Dendritic cell treated with granulocyte-macrophage colony-stimulating factor and Interleukin-4, amounts not matched to agents 40 ng/mL and 50 ng/mL, for 4 days (primary cell): Measurements from ENCODE around the gene PROSER2.

Experiments
- H3K27ac Mint-ChIP-seq: one replicate; pipeline ENCODE4 v1.8.0; 2022; ENCODE audit warnings: mild to moderate bottlenecking, mixed read lengths
- H3K27me3 Mint-ChIP-seq: one replicate; pipeline ENCODE4 v1.8.0; 2022; ENCODE audit warnings: mild to moderate bottlenecking, mixed read lengths
- H3K36me3 Mint-ChIP-seq: one replicate; pipeline ENCODE4 v1.8.0; 2022; ENCODE audit warnings: low read depth, mixed read lengths
- H3K4me1 Mint-ChIP-seq: one replicate; pipeline ENCODE4 v1.8.0; 2022; ENCODE audit warnings: low read depth, mixed read lengths
- H3K4me3 Mint-ChIP-seq: one replicate; pipeline ENCODE4 v1.8.0; 2022; ENCODE audit warnings: mild to moderate bottlenecking, moderate library complexity, mixed read lengths
- H3K9me3 Mint-ChIP-seq: one replicate; pipeline ENCODE4 v1.8.0; 2022; ENCODE audit warnings: mixed read lengths
- intact Hi-C: fragments of 100-400 bp; cut with micrococcal nuclease; formaldehyde crosslinking; loops from one replicate; pipeline ENCODE4 v1.15.0; 2022

The PROSER2 gene

DNA sequence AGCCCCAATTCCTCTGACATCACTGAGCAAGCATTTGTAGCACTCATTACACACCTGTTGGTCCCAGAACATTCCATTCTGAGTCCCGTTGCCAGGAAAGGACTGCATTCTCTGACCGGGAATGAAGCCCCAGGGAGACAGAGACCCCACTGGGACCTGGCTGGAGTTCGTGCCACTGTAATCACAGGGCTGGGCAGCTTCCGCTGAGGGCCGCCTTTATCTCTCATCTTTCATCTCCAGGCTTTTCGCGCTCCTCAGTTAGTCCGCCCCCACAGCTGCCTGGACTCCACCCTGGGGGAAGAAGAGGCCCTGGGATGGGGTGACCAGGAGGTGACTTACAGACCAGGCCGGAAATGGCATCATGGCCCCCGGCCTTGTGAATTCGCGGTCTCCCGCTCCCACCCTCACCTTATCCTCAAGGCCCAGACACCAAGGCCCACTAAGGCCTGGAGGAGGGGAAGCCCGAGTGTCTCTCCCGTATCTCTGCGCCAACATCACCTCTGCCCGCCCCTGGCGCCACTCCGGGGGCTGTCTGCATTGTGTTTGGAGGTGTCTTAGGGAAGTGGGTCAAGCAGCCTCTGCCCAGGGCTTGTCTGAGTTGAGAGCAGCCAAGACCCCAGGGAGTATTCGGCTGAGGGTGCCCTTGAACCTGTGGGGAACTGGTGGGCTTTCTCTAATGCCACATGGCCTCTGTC is 75.4 kb downstream of the PROSER2 start:
- no peak overlapping the region for H3K4me3 Mint-ChIP-seq
- H3K27ac Mint-ChIP-seq = no peak overlapping the region
- no peaks in the 10 kb centered on the region for H3K27me3 Mint-ChIP-seq
- intact Hi-C loops = no loop called here
- no peaks in the 10 kb centered on the region for H3K9me3 Mint-ChIP-seq
- no peaks in the 10 kb centered on the region for H3K4me1 Mint-ChIP-seq
- no peaks in the 10 kb centered on the region for H3K36me3 Mint-ChIP-seq

DNA sequence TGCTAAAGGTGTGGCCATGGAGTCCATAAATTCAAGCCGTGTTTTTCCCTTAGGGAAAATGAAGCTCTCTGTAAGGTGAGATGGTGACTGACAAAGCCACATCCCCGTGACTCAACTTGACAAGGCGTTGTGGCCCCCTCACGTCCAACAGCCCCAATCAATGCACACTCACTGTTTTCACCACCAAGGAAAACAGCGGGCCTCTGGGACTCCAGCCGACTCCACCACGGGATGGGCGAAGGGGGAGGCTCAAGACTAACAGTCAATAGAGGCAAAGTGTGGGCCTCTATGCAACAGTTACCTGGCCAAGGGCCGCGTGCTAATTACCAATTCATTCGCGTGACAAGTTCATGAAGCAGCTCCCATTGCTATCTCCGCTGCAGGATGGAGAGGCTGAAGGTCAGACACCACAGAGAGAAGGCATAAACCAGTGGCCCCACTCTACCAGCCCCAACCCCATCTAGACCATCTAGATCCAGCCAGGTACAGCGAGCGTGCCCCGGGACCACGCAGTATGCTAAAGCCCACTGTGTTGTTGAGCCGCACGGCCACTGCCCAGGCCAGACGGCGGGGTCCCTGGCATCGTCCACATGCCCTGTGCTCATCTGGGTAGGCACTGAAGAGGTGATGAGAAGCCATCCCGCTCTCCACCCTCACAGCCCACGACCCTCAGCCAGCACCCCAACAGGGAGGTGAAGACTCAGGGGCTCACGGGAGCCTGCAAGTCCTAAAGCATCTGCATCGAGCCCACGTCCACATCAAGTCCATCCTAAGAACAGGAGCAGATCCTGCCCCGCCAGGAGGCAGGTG is 76.1 kb downstream of the PROSER2 start:
- Mint-ChIP-seq H3K4me1 (no peaks in the 10 kb centered on the region), H3K27me3 (no peaks in the 10 kb centered on the region), H3K9me3 (no peaks in the 10 kb centered on the region), H3K27ac (no peak overlapping the region), H3K4me3 (no peak overlapping the region), H3K36me3 (no peaks in the 10 kb centered on the region)
- intact Hi-C loops = no loop called here

DNA sequence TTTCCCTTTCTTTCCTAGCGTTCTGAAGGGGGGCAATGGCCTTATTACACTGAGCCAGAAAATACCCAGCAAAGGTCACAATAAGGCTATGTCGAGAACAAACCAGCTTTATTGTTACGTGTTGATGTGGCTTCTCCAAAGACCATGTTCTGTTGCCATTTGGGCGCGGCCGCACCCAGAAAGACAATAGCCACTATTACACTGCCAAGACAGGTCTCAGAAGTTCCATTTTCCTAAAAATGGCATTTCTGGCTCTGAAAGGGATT is 77.8 kb downstream of the PROSER2 start:
- Mint-ChIP-seq H3K36me3 (no peaks in the 10 kb centered on the region), H3K27ac (no peak overlapping the region), H3K4me3 (no peak overlapping the region), H3K4me1 (no peaks in the 10 kb centered on the region), H3K27me3 (no peaks in the 10 kb centered on the region), H3K9me3 (no peaks in the 10 kb centered on the region)
- intact Hi-C loops = no loop called here

DNA sequence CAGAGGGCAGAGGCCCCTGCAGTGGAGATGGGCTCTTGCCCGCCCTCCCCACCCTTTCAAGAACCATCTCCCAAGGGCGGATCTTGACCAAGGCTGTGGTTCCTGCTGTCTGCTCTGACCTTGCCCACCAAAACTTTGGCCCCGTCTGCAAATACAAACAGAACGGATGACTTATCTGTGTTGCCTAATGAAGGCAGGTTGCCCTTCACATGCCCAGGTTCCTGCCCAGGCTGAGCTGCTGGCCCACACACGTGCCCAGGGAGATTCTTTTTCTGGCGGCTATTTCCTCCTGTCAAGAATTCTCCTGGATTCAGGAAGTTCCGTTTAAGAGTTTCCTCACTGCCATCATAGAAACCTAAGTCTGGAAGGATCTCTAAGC is 78.3 kb downstream of the PROSER2 start:
- H3K27me3 Mint-ChIP-seq = no peaks in the 10 kb centered on the region
- no peak overlapping the region for H3K4me3 Mint-ChIP-seq
- no peaks in the 10 kb centered on the region for H3K36me3 Mint-ChIP-seq
- no peaks in the 10 kb centered on the region for H3K4me1 Mint-ChIP-seq
- H3K27ac Mint-ChIP-seq = no peak overlapping the region
- no peaks in the 10 kb centered on the region for H3K9me3 Mint-ChIP-seq
- intact Hi-C loops = no loop called here

DNA sequence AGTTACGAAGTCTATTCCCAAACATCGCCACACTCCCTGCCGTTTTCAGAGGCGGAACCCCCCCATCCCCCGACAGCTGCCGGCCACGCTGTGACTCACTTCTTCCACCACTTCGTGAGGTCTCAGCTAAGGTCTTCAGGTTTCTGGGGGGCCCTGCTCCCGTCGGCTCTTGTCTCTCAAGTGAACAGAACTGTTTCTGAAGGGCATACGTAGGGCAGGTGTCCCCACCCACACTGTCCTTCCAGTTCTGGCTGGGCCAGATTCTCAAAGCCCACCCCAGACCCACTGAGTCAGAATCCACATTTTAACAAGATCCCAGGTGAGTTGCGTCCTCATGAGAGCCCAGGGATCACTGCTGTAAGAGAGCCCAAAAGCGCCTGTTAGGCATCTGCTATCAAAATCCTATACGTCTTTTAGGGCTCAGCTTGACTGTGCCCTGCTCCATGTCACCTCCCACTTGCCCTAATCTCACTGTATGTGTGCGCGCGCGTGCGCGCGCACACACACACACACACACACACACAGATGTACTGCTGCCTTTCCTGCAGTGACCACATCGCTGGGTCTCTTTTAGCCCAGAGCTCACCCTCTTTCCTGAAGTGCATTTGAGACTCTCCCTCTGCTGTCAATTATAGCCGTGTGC is 78.8 kb downstream of the PROSER2 start:
- no peaks in the 10 kb centered on the region for H3K9me3 Mint-ChIP-seq
- H3K36me3 Mint-ChIP-seq = no peaks in the 10 kb centered on the region
- H3K4me1 Mint-ChIP-seq = no peaks in the 10 kb centered on the region
- no peak overlapping the region for H3K27ac Mint-ChIP-seq
- no peaks in the 10 kb centered on the region for H3K27me3 Mint-ChIP-seq
- intact Hi-C loops = no loop called here
- H3K4me3 Mint-ChIP-seq = no peak overlapping the region

DNA sequence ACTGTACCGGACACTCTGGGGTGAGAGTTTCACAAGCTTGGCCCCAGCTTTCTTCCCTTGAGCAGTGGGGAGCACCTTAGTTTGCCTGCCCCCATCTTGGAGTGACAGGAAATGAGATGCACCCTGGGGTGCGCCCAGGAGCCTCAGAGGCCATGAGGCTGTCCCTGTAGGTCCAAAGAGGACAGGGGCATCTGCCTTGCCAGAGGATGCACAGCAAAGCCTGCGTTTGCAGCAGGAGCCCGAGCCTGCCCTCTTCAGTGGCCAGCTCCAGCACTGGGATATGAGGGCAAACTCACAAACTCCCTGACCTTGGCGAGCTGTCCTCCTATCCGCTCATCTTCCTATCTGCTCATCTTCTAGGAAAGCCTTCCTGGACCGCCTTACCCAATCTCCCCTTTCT is 79.5 kb downstream of the PROSER2 start:
- Mint-ChIP-seq H3K27ac (no peak overlapping the region), H3K4me1 (no peaks in the 10 kb centered on the region), H3K36me3 (no peaks in the 10 kb centered on the region), H3K27me3 (no peaks in the 10 kb centered on the region), H3K9me3 (no peaks in the 10 kb centered on the region), H3K4me3 (no peak overlapping the region)
- intact Hi-C loops = no loop called here

DNA sequence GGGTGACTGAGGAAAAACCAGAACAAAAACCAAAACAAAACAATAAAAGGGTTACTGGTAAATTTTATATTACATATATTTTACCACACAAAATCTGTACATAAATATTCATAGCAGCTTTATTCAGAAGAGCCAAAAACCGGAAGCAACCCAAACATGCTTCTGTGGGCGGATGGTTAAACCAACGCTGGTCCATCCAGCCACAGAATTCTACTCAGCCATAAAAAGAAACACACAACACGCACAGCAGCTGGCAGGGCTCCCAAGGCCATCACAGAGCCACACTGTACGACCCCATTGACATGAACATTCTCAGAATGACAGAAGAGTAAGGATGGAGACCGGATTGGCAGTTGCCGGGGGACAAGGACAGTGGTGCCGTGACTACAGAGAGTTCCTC is 83.6 kb downstream of the PROSER2 start:
- intact Hi-C loops = no loop called here
- Mint-ChIP-seq H3K9me3 (no peaks in the 10 kb centered on the region), H3K27me3 (no peaks in the 10 kb centered on the region), H3K27ac (no peak overlapping the region), H3K4me3 (no peak overlapping the region), H3K4me1 (no peaks in the 10 kb centered on the region), H3K36me3 (no peaks in the 10 kb centered on the region)

DNA sequence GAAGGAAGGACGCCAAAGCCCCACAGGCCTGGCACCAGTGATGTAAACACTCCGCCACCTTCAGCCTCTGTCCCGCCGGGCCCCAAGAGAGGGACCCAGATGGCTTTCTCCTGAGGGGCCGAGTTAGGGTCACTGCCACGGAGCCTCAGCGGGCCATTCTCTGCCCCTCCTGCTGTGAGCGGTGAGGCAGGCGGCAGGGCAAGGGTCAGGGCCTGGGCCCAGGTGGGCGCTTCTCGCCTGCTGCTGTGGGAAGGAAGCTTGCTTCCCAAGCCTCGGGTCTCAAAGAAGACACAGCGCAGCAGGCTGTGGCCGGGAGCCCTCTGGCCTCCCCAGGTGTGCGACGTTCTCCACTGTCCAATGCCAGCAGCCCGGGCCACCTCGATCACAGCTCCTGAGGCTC is 84.8 kb downstream of the PROSER2 start:
- Mint-ChIP-seq H3K4me3 (no peak overlapping the region), H3K27ac (no peak overlapping the region), H3K27me3 (no peaks in the 10 kb centered on the region), H3K36me3 (no peaks in the 10 kb centered on the region), H3K9me3 (no peaks in the 10 kb centered on the region), H3K4me1 (no peaks in the 10 kb centered on the region)
- intact Hi-C loops = no loop called here

DNA sequence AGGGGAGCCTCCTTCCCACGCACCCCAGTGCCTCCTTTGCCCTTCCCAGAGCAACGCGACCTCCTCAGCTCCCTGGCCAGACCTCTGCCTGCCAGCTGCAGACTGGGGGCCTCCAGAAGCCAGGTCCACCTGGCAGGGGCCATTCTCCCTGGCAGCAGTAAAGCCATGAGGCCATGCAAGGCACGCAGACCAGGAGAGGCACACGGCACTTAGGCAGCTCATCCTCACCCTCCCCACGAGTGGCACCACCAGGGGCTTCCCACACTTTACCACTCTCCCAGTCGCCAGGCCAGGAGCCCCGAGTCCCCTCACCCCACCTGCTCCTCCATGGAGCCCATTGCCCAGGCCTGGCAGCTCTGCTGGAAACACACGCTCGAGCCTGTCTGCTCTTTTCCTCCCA is 85.4 kb downstream of the PROSER2 start:
- intact Hi-C loops = no loop called here
- Mint-ChIP-seq H3K36me3 (no peaks in the 10 kb centered on the region), H3K9me3 (no peaks in the 10 kb centered on the region), H3K27me3 (no peaks in the 10 kb centered on the region), H3K4me1 (no peaks in the 10 kb centered on the region), H3K4me3 (no peak overlapping the region), H3K27ac (no peak overlapping the region)

DNA sequence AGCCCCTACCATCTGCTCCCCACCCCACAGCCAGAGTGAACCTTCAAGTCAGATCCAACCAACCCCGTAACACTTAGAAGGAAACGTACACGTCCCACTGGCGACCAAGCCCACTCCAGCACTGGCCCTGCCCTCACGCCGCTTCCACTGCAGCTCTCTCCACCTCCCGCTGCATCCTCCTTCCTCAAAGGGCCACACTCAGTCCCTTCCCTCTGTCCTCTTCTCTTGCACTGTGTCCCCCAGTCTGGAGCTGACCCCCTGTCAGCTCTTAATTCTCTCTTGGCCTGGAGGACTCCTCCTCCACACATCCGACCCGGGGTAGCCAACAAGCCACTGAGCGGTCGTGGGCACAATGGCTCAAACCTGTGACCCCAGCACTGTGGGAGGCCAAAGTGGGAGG is 85.8 kb downstream of the PROSER2 start:
- Mint-ChIP-seq H3K27me3 (no peaks in the 10 kb centered on the region), H3K27ac (no peak overlapping the region), H3K4me1 (no peaks in the 10 kb centered on the region), H3K36me3 (no peaks in the 10 kb centered on the region), H3K4me3 (no peak overlapping the region), H3K9me3 (no peaks in the 10 kb centered on the region)
- intact Hi-C loops = no loop called here

DNA sequence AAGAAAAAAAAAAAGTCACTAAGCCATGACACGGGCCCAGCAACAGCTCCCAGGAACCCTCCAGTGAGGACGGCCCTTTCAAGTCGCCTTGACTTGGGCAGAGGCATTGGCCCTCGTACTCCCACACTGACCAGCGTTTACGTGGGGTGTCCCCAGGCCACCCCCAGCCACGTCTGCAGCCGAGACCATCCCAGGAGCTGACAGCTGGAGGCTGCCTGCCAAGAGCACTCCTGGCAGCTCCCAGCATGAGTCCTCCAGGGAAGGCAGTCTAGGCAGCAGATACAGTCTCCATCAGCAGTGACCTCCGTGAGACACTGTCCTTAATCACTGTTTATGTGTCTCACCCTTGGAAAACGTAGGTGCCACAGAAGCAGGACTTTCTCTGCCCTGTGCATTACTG is 86.5 kb downstream of the PROSER2 start:
- intact Hi-C loops = no loop called here
- H3K4me1 Mint-ChIP-seq = no peaks in the 10 kb centered on the region
- no peaks in the 10 kb centered on the region for H3K36me3 Mint-ChIP-seq
- no peaks in the 10 kb centered on the region for H3K9me3 Mint-ChIP-seq
- H3K27ac Mint-ChIP-seq = no peak overlapping the region
- no peaks in the 10 kb centered on the region for H3K27me3 Mint-ChIP-seq
- no peak overlapping the region for H3K4me3 Mint-ChIP-seq

DNA sequence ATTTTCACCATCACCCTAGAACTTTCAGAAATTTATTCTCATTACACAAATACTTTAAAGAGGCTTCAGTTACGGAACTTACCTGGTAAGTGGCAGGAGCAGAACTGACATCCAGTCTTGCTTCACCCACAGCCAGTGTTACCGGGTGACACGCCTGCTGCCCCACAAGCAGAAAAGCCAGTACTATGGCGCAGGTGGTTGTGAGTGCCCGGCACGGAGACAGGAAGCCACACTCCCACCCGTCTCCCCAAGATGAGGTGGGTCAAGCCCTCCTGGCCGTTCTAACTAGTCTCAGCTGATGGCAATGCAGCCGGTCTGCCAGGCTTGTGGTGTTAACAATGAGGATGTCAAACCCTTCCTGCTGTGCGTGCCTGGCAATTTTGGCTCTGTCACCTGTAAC is 86.9 kb downstream of the PROSER2 start:
- Mint-ChIP-seq H3K4me1 (no peaks in the 10 kb centered on the region), H3K4me3 (no peak overlapping the region), H3K27ac (no peak overlapping the region), H3K27me3 (no peaks in the 10 kb centered on the region), H3K36me3 (no peaks in the 10 kb centered on the region), H3K9me3 (no peaks in the 10 kb centered on the region)
- intact Hi-C loops = no loop called here

DNA sequence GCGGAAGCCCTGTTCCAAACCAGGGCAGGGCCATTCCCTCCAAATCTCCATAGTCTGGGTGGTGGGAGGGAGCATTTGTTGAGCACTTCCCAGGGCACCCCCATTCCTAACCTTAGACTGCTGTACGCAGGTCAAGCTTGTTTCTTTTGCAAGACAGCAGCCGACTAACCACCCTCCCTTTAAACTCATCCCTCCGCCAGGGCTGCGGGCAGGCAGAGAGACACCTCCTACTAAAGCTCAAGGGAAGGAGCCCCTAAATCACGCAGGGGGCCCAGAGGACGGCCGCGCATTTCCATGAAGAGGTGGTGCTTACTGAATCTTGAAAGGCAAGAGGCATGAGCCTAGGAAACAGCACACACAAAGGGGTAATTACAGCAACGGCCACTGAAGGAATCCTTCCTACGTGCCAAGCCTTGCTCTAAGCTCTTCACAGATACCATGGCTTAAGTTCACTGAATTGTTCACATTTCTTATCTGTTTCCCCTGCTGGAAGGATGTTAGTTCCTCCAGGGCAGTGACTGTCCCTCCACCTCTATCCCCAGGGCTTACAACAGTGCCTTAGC is 90.0 kb downstream of the PROSER2 start:
- Mint-ChIP-seq H3K36me3 (no peaks in the 10 kb centered on the region), H3K4me3 (no peak overlapping the region), H3K4me1 (no peaks in the 10 kb centered on the region), H3K27me3 (no peaks in the 10 kb centered on the region), H3K9me3 (no peaks in the 10 kb centered on the region), H3K27ac (no peak overlapping the region)
- intact Hi-C loops = no loop called here

DNA sequence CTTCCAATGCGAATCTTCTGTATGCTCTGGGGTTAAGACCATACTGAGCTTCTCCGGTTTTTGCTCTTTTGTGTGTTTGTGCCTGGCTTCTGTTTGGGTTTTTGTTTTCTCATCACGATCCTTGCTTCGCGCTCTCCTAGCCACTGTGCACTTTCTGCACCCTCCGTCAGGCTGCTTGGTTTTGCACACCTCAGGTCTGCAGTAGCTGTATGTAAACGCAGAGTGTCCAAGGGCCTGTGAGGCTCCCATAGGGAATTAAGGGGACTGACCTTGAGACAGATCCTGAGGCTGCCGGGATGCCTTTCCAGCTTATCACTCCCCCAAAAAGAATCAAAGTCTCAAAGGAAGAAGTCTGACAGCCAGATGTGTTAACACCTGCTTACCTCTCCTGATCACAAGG is 95.2 kb downstream of the PROSER2 start:
- Mint-ChIP-seq H3K9me3 (no peaks in the 10 kb centered on the region), H3K4me1 (no peaks in the 10 kb centered on the region), H3K36me3 (peaks cover 43% of the 10 kb centered on the region), H3K27ac (no peak overlapping the region), H3K27me3 (no peaks in the 10 kb centered on the region), H3K4me3 (no peak overlapping the region)
- intact Hi-C loops = no loop called here
